HG02981 (cell line): ENCODE data around the gene DPH3.

Source experiments
- ATAC-seq: cut with Tn5 transposase; IDR thresholded peaks from one replicate; pipeline ENCODE4 v1.9.1; 2021; ENCODE audit warnings: mild to moderate bottlenecking, moderate library complexity; ENCODE audit not compliant: unreplicated experiment

Gene DPH3

DNA sequence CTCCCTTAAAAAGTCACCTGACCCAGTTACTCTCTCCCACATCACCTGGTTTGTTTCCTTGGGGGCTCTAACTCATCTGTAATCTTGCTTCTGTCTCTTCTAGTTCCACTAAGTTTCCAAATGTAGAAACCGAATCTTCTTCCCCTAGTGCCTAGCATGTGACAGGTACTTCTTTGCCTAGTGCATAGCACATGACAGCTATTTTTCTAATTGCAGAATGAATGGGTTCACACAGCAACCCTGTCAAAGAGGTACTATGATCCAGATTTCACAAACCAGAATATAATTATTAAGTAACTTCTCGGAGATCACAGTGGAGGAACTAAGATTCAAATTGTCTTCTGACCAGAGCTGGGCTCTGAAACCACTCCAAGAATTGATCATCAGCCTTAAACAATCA, 7.4 kb downstream of the DPH3 start:
- no peak for ATAC-seq

GRCh38 chr3:16255726-16256125, 9.0 kb downstream of the DPH3 start:
- ATAC-seq, result no peak

DNA sequence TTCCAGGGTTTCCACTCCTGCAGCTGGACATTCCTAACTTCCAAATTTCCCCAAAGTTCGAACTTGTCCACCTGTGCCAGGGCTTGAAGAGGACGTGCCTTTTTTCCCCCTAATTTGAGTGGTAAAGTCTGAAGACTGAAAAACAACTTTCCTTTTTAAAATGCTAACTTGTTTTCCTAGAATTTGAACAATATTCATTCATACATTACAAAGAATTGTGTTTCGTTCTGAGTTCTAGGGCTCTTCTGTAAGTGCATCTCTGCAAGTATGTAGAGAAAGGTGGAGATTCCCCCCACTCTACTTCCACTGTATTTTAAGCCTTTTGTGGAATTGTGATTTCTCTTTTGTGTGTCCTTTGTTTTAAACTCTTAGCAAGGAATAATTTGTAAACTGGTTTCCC, 9.4 kb downstream of the DPH3 start:
- no peak for ATAC-seq

GRCh38 chr3:16254916-16255315, 9.8 kb downstream of the DPH3 start:
- no peak for ATAC-seq

DNA sequence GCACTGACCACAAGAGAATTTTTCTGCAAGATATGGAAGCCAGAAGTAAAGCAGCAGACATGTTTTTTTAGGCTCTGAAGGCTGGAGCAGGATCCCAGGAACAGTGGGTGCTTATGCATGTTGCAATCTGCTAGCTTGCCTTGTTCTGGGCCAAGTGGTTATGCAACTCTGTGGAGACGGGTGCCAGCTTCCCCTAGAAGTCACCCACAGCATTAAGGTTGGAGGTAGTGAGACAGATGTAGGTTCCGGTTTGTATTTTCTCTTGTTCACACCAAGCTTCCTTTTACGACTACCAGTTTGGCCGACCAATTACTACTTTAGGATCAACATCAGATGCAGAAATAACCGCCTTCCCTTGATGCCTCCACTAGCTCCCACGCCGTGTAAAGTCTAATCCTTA, 11.1 kb downstream of the DPH3 start:
- no peak for ATAC-seq

- ATAC-seq, result no peak
Observed at GRCh38 chr3:16252988-16253387, 11.8 kb downstream of the DPH3 start.

GRCh38 chr3:16252243-16252978, 12.3 kb downstream of the DPH3 start:
- peak; percentile 27 for ATAC-seq

DNA sequence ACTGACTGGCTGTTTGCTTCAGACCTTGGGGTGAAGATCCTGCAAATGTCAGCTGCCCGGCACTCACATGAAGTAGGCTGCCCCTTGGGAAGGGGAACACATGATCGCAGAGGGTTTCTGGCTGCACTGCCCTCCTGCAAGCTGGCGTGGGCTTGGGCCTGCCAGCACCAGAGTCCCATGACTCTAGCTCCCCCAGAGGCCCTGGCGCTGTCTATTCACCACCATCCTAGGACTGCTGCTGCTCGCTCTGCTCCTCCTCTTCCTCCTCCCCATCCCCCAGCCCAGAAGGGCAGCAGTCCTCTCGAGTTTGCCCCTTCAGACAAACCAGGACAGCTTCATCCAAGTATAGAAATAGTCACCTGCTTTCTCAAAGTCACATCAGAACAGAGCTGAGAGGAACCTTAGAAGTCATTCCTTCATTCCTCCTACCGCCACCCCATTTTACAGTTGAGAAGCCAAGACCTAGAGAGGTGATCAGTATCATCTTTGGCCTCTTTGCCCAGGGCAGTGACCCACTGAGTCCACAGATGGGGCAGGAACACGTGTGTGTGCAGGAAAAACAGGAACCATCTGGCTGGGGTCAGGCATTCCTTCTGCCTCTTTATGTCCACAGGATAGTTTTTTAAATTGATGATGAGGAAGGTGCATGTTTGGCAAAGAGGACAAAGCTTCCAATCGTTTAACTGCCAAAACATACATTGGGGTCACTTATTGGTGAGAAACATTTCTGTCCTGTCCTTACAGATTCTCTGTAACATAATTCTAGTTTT, 13.2 kb downstream of the DPH3 start:
- ATAC-seq, result no peak

DNA sequence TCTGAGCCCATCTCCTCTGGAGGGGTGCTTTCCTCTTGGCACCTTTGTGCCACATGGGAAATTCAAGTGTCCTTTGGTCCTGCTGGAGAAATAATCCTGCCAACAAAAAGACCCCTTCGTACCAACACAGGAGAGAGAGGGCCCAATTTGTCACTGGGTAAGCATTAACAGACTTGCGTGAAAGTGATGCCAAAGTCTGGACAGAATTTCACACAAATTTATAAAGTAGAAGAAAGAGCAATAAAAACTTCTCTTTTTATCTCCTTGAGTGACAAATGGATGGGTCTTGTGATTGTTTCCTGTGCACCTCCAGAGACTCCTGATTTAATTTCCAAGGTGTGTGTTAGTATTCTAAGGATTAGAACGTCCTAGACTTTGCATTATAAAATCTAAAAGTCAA, 14.9 kb downstream of the DPH3 start:
- no peak for ATAC-seq

GRCh38 chr3:16249336-16249735, 15.4 kb downstream of the DPH3 start:
- no peak for ATAC-seq

DNA sequence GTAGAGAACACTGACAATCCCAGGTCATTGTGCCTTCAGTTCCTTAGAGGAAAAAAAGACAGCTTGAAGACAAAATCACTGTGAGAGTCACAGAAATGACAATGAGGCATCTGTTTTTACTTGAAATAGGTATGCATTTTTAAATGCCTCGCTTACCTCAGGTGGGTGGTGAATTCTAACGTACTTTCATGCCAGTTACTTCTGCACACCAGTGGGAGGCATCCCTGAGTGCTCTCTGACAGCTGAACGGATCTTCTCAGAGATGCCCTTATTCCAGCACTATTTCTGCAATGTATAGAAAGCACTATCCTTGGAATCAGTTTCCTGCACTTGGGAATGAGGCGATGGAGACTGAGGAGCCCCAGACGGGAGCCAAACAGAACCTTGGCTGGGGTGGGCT, 16.2 kb downstream of the DPH3 start:
- ATAC-seq, result no peak

- ATAC-seq, result peak; percentile 66
Observed at GRCh38 chr3:16247282-16248061, 17.3 kb downstream of the DPH3 start.

DNA sequence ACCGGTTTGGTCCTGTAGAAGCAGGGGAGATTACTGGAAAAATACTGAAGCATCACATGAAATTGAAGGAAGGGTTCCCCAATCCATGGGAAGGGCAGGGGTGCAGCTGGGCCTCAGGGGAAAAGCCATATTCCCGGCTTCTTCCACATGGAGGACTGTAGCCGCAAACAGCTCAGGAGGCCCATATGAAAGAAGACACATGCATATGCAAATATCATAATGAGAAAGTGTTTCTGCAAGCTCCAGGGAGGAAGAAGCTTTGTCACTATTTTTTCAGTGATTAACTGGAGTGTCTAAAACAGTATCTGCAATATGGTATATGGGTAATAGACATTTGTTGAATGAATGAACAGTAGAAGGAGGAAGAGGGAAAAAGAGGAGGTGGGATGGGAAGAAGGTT, 19.1 kb downstream of the DPH3 start:
- ATAC-seq, result no peak

- no peak for ATAC-seq
Observed at GRCh38 chr3:16243706-16244490, 20.8 kb downstream of the DPH3 start.

DNA sequence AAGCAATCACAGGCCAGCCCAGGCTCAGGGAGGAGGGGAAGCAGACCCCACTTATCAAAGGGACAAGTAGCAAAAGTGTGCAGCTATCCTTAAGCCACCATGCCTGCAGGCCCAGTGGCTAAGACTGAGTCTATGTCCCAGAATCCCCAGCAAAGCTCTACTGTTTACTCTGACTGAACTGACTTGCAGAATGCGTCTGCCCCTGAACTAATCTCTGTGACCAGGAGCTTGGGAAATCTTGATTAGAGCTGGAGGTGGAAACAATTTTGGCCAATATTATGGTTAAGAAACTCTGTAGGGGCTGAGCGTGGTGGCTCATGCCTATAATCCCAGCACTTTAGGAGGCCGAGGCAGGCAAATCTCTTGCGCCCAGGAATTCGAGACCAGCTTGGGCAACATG, 22.6 kb downstream of the DPH3 start:
- no peak for ATAC-seq

GRCh38 chr3:16241225-16241624, 23.5 kb downstream of the DPH3 start:
- ATAC-seq, result no peak

DNA sequence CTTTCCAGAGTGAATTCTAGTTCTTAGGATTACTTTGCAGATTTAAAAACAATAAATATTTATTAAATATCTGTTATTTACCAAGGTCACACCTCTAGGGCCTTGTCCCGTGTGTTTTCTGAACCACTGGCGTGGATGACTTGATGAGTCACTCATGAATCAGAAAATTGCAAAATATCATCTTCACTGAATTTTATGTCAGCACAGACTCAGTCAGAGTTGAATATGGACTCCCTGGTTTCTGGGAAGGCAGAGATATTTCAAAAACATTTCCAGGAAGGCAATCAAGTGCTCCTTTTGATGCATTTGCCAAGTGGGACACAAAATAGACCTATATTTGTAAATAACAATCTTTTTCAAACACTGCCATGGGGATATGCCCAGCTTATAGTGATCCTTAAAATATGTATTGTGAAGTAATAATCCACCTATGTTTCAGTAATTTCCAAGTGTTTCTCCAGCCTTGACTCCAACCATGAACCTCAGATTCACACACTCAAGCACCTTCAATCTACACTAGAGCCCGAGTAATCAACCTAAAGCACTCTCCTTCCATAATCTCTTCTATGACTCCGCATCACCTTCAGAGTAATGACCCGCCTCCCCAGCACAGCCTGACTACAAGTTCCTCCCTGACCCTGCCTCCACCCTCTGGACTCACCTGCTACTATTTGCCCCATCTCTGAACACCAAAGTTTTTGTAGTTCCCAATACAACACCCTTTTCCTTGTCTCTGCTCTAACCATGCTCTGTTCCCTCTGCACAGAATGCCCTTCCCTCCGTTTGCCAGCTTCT, 24.3 kb downstream of the DPH3 start:
- ATAC-seq, result no peak

GRCh38 chr3:16239780-16240179, 25.0 kb downstream of the DPH3 start:
- no peak for ATAC-seq

- no peak for ATAC-seq
Observed at GRCh38 chr3:16239086-16239770, 25.5 kb downstream of the DPH3 start.
